Gastrocnemius medialis (tissue), 4 donors: Measurements from ENCODE around the gene MICAL1. TPM values are rescaled to one million over a fixed set of nuclear protein-coding genes. Genes with fewer than 3 reads are reported as not detected.

Experiments
- ATAC-seq, 2 donors: fragments of 150-250 bp; one replicate each; pipeline ENCODE4 v1.9.1; 2016
- DNase-seq, 2 donors: peaks; one replicate each; pipeline ENCODE4 v3.0.0-alpha.2; 2019
- H3K27ac ChIP-seq, 4 donors: fragments of 200-600 bp; sonication (generic); 1 replicate in 1 of 4; 2 replicates in 3 of 4; pipeline ENCODE4 v1.5.1; 2016 to 2018; ENCODE audit warnings: mild to moderate bottlenecking in 2 of 4, moderate library complexity in 1 of 4
- H3K27me3 ChIP-seq, 3 donors: fragments of 200-600 bp; sonication (generic) in 2 of 3; 1 replicate in 1 of 3; 2 replicates in 2 of 3; pipeline versions ENCODE4 v1.5.1 to v1.6.0; 2016 to 2019; ENCODE audit warnings: mild to moderate bottlenecking in 1 of 3, moderate library complexity in 1 of 3
- H3K36me3 ChIP-seq, 2 donors: fragments of 200-600 bp; sonication (generic) in 1 of 2; one replicate each; pipeline ENCODE4 v1.5.1; 2017 to 2018
- H3K4me1 ChIP-seq, 2 donors: fragments of 200-600 bp; sonication (generic) in 1 of 2; one replicate each; pipeline ENCODE4 v1.5.1; 2016 to 2017; ENCODE audit warnings: mild to moderate bottlenecking in 2 of 2
- H3K4me3 ChIP-seq, 4 donors: fragments of 200-600 bp; sonication (generic) in 3 of 4; 1 replicate in 1 of 4; 2 replicates in 3 of 4; pipeline ENCODE4 v1.5.1; 2016 to 2019; ENCODE audit warnings: mild to moderate bottlenecking in 2 of 4
- H3K9me3 ChIP-seq, 3 donors: fragments of 200-600 bp; sonication (generic) in 2 of 3; 1 replicate in 1 of 3; 2 replicates in 2 of 3; pipeline ENCODE4 v1.5.1; 2016 to 2019
- CTCF ChIP-seq, 5 experiments: fragments of 450-650 bp in 3 of 5; fragments of 200-600 bp in 2 of 5; sonication (generic) in 2 of 5; IDR thresholded peaks in 4 of 5; conservative IDR thresholded peaks in 1 of 5; 1 replicate in 4 of 5; 2 replicates in 1 of 5; pipeline ENCODE4 v1.5.1; 2016 to 2019; ENCODE audit warnings: antibody characterized with exemption in 5 of 5, mild to moderate bottlenecking in 3 of 5, moderate library complexity in 3 of 5
- POLR2A ChIP-seq, 2 donors: fragments of 450-650 bp; IDR thresholded peaks; one replicate each; pipeline ENCODE4 v1.6.1; 2017; ENCODE audit warnings: antibody characterized with exemption in 2 of 2, mild to moderate bottlenecking in 2 of 2, moderate library complexity in 2 of 2
- in situ Hi-C, 4 donors: fragments of 200-750 bp; cut with MboI; loops; one replicate each; pipeline versions ENCODE4 v1.15.0 to v1.8.0; 2017; ENCODE audit warnings: low sequenced_read_pairs in 4 of 4
- intact Hi-C: fragments of 100-400 bp; cut with DNase I; formaldehyde crosslinking; loops from one replicate; pipeline ENCODE4 v1.15.1; 2023; ENCODE audit warnings: low total_unique reads
- total RNA-seq, 4 donors: library from RNA; depleted of rRNA; stranded (reverse); fragments of >200 nt; gene quantifications; one replicate each; pipeline versions ENCODE4 v1.1.0 to v1.2.3, GENCODE V29; 2016

Gene MICAL1
- total RNA-seq, 4 donors from 2014 or later = 6.0 to 11.6 (median 8.0) TPM

GRCh38 chr6:109483735-109484057 is 28.1 kb upstream of the MICAL1 start:
- peak; percentile 8 for ATAC-seq
- peaks cover 33 to 40% of the 10 kb centered on the region in 2 donors for H3K4me1 ChIP-seq
- peak overlapping the region; percentile 50 to 88 (median 52) for H3K4me3 ChIP-seq
- intact Hi-C loops = loop anchor here (1.0 to 10.0 kb wide), 6 partner anchors 27 to 479 kb away; partner anchors contain the start of genes CD164, CEP57L1, PPIL6 and SMPD2
- H3K36me3 ChIP-seq = peaks cover 0 to 15% of the 10 kb centered on the region in 2 donors
- TF ChIP-seq CTCF (IDR thresholded peaks at IDR 0.05 in 4 of 5, conservative IDR thresholded peaks at IDR 0.05 in 1 of 5) (no peak), POLR2A (IDR thresholded peaks at IDR 0.05) (no peak)
- H3K9me3 ChIP-seq = no peaks in the 10 kb centered on the region
- in situ Hi-C loops = loop anchor here in 2 of 4 donors (10.0 kb wide), 2 partner anchors 49 to 211 kb away; partner anchors contain the start of genes AK9 (in 2 of the 2) and FIG4 (in 2 of the 2)
- H3K27ac ChIP-seq = peak overlapping the region; percentile 48 to 93 (median 71)
- H3K27me3 ChIP-seq = no peaks in the 10 kb centered on the region
- no peak for DNase-seq

- DNase-seq = peak; percentile 82 to 88
- TF ChIP-seq POLR2A (IDR thresholded peaks at IDR 0.05) = peak; percentile 75 to 89
- TF ChIP-seq CTCF (IDR thresholded peaks at IDR 0.05 in 4 of 5, conservative IDR thresholded peaks at IDR 0.05 in 1 of 5) = no peak
- Histone ChIP-seq H3K9me3 (no peaks in the 10 kb centered on the region), H3K4me3 (peak within 1 kb of the TSS; percentile 66 to 100 (median 94)), H3K4me1 (peaks cover 37 to 46% of the 10 kb centered on the region in 2 donors), H3K36me3 (peaks cover 0 to 15% of the 10 kb centered on the region in 2 donors), H3K27me3 (no peaks in the 10 kb centered on the region), H3K27ac (peak within 1 kb of the TSS; percentile 84 to 93 (median 88))
- in situ Hi-C loops = loop anchor here in 2 of 4 donors (10.0 kb wide), 2 partner anchors 48 to 212 kb away; partner anchors contain the start of genes AK9 (in 2 of the 2) and FIG4 (in 2 of the 2)
- peak; percentile 83 to 87 for ATAC-seq
- intact Hi-C loops = loop anchor here (1.0 to 10.0 kb wide), 6 partner anchors 26 to 478 kb away; partner anchors contain the start of genes CD164, CEP57L1, PPIL6 and SMPD2
These were observed 27.5 kb upstream of the MICAL1 start, which contains the start of gene ZBTB24 for GRCh38 chr6:109482905-109483734. TSS of gene ZBTB24 (minus strand) at chr6:109483219. CDS start at chr6:109482026, 1,193 bp downstream.

GRCh38 chr6:109480993-109481480 is 25.5 kb upstream of the MICAL1 start:
- H3K36me3 ChIP-seq = peaks cover 0 to 25% of the 10 kb centered on the region in 2 donors

More at GRCh38 chr6:109480993-109481480, 25.5 kb upstream of the MICAL1 start:
- Histone ChIP-seq H3K9me3 (no peaks in the 10 kb centered on the region), H3K27ac (no peak overlapping the region), H3K27me3 (no peaks in the 10 kb centered on the region), H3K4me1 (peaks cover 40 to 47% of the 10 kb centered on the region in 2 donors), H3K4me3 (peak overlapping the region in 1 of 4 donors; percentile 3)
- in situ Hi-C loops = loop anchor here in 2 of 4 donors (10.0 kb wide), 2 partner anchors 46 to 214 kb away; partner anchors contain the start of genes AK9 (in 2 of the 2) and FIG4 (in 2 of the 2)
- TF ChIP-seq POLR2A (IDR thresholded peaks at IDR 0.05) (no peak), CTCF (IDR thresholded peaks at IDR 0.05 in 4 of 5, conservative IDR thresholded peaks at IDR 0.05 in 1 of 5) (no peak)
- intact Hi-C loops = loop anchor here (5.0 to 10.0 kb wide), 2 partner anchors 384 to 476 kb away; partner anchors contain the start of gene CEP57L1
- DNase-seq (no peak), ATAC-seq (no peak)
